ENCODE data around the gene NT5C1A.

The NT5C1A gene

GRCh38 chr1:39659110-39659509 is 12.8 kb downstream of the NT5C1A start:
- no peak for DNase-seq (ENCODE audit: low read depth)

DNA sequence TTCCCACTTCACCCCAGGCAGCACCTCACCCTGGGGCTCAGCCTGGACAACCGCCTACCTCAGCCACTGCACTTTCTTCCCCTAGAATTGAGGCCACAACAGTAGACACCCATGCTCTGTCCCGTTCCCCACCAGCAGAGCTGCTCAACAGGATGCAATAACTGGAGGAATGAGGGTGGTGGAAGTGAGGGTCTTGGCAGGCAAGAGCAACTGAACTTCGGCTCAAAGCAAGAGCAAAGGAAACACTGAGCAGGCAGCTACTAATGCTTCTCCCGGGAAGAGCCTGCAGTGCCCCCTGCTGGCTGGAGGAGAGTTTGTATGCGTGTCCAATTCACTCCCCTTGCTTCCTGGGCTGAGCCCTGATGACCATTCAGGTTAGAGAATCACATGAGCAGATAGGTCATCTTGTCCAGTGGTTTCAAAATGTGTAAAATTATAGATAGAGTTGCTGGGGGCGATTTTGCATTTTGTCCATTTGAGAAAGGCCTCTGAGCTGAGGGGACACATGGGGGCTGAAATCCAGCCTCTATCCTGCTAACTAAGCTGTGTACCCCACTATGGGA is 13.9 kb downstream of the NT5C1A start:
- DNase-seq (ENCODE audit: low read depth), result peak; percentile 40

- DNase-seq (ENCODE audit: low read depth), result peak; percentile 31
These were observed 14.5 kb downstream of the NT5C1A start for GRCh38 chr1:39657402-39657801.

DNA sequence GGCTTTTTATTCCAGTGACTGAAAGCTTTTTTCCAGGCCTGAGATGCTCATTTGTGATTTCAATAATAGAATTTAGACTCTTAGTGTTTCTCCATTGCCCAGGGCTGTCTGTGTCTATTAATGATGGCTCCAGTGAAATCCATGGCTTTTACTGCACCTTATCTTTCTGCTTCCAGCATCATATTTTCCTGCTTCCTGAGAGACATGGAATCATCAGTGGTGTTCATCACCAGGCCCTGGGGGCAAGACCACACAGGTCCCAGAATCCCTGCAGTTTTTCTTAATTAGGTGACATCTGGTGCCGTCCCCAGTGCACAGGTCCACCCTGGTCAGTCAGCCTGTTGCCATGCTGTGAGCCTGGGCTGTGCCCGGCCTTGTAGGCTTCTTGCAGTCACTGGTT is 15.5 kb downstream of the NT5C1A start:
- no peak for DNase-seq (ENCODE audit: low read depth)

- no peak for DNase-seq (ENCODE audit: low read depth)
These were observed 16.2 kb downstream of the NT5C1A start for GRCh38 chr1:39655578-39656268.

DNA sequence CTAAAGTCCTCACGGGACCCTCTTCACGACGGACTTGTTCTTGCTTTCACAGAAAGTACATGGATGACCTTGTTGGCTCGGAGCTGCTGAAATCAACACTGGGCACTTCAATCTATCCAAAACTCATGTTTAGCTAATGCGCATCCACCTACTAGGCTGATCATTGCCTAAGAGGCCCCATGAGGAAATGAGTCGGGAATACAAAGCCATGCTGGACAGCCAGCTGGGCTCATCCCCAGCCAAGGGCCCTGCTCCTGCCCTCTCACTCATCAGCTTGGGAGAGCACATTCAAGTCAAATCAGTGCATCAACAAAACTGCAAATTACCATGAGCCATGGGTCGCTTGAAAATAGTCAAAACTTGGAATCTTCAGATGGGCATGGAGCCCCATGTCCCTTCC is 17.6 kb downstream of the NT5C1A start:
- peak; percentile 41 for DNase-seq (ENCODE audit: low read depth)

DNA sequence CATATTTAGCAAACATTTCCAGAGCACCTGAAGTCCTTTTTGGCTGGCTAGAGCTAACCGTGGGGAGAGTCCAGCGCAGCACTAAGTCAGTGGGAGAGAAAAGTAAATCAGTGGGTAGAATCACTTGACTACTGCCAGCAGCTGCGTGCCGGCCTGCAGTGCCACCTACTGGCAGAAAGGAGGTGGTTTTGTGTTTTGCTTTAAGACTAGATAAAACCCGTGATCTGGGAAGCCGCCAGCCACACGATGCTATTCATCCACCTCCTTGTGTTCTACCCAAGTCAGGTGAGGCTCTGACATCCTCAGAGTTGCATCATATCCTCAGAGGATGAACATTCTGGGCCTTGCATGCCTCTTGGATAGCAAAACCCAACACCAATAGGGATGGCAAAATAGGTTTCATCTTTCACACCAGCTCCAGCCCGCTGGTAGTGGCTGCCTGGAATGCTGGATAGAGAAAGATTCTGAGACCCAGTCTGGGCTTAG is 18.3 kb downstream of the NT5C1A start:
- peak; percentile 73 for DNase-seq (ENCODE audit: low read depth)

DNA sequence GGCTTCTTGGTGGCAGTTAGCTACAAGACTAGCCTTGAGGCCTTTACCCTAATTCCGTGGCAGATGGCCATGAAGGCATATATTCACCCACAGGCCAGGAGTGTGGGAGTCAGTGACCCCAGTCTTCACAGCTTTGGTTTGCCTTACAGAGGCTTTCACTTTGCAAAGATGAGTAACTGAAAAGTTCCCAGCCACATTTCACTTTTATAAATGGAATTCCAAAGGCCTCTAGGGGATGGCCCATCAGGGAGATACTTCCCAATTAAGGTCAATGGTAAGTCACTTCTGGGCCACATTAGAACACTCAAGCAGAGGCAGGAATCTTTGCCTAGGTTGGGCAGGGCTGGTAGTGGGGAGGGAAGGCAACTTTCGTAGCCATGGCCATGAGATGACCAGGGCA is 19.4 kb downstream of the NT5C1A start:
- no peak for DNase-seq (ENCODE audit: low read depth)

GRCh38 chr1:39652105-39652504 is 19.8 kb downstream of the NT5C1A start:
- DNase-seq (ENCODE audit: low read depth), result peak; percentile 38

DNA sequence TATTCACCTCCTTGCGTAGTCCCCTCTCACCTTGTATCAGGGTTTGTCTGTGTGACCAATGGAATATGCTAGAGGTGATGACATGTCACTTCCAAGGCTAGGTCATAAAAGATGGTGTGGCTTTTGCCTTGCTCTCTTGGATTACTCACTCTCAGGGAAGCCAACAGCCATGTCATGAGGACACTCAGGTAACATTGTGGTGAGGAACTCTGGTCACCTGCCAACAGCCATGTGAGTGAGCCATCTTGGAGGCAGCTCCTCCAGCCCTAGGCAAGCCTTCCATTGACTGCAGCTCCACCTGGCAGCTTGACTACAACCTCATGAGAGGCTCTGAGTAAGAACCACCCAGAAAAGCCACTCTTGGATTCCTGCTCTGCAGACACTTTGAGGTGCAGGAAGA is 21.5 kb downstream of the NT5C1A start:
- DNase-seq (ENCODE audit: low read depth), result no peak

- no peak for DNase-seq (ENCODE audit: low read depth)
These were observed 22.2 kb downstream of the NT5C1A start for GRCh38 chr1:39649636-39650185.

DNA sequence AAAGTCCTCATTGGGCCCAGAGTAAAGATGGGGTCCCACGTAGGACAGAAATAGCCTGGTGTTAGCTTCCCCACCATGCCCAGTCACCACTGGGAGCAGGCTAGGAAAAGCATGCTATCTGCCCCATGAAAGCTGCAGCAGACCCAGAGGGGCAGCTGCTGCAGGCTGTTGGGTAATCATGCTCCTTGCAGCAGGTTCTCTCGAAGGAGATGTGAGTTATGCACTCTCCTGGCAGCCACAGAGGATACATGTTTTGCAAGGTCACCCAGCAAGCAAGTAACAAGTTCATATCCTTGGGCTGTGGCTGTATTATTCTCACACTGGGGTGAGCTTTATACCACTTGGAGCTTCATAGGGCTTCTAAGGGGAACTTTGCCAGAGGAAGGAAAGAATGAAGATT is 23.4 kb downstream of the NT5C1A start:
- DNase-seq (ENCODE audit: low read depth), result no peak

GRCh38 chr1:39647247-39647646 is 24.7 kb downstream of the NT5C1A start:
- no peak for DNase-seq (ENCODE audit: low read depth)

GRCh38 chr1:39646232-39647081 is 25.4 kb downstream of the NT5C1A start:
- DNase-seq (ENCODE audit: low read depth), result peak; percentile 74

DNA sequence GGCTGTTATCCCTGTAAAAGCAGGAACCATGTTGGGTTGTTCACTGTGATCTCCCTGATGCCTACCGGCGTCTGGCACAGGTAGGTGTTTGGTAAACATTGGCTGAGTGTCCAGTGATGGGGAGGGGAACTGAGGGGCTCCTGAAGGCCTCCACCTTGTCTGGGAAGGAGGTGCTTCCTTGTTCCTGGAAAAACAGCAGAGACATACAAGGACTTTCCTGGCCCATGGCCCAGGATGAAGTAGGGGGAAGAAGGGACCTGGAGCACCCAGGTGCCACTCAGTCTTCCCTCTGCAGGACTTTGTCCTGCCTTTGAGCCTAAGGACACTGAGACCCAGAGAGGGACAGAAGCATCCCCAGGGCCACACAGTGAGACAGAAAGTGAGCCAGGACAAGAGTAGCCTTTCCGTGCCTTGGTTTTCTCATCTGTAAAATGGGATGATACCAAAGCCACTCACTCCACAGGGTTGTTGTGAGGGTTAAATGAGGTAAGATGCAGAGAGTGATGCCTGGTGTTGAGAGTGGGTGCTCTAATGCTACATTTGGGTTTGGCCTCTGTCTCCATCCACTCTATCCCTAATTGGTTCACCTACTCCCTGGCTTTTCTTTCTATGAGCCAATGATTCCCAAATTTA is 26.4 kb downstream of the NT5C1A start:
- DNase-seq (ENCODE audit: low read depth), result no peak

GRCh38 chr1:39643705-39644104 is 28.2 kb downstream of the NT5C1A start:
- no peak for DNase-seq (ENCODE audit: low read depth)

DNA sequence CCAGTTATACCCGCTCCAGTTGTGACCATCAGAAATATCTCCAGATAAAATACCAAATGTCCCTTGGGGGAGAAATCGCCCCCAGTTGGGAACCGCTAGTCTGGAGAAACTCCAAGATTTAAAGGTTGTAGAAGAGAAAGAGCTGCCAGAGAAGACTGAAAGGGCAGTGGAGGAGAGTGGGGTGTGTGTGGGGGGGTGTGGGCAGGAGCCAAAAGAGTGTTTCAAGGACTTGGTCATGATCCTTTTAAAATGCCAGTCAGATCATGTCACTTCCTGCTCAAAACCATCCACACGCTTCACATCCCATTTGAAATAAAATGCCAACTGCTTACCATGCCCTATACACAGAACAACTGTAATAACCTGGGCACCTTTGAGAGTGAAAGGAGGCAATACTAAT is 29.1 kb downstream of the NT5C1A start:
- DNase-seq (ENCODE audit: low read depth), result peak; percentile 68

DNA sequence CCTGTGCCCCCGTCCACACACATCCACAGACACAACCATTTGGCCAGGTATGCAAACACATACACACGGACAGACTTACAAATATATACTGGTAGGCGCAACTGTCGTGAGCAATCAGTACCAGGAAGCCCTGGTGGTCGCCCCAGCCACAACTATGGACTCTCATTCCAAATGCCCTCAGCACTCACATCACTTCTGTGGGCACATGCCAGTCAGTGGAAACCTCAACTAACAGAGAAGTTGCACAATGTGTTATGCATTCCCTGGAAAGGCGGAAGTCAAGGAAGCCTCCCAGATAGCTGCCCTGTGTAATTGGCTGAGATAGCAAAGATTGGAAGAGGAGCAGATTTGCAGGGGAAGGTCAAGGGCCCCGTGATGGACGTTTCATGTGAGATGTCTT is 31.0 kb downstream of the NT5C1A start:
- DNase-seq (ENCODE audit: low read depth), result no peak

DNA sequence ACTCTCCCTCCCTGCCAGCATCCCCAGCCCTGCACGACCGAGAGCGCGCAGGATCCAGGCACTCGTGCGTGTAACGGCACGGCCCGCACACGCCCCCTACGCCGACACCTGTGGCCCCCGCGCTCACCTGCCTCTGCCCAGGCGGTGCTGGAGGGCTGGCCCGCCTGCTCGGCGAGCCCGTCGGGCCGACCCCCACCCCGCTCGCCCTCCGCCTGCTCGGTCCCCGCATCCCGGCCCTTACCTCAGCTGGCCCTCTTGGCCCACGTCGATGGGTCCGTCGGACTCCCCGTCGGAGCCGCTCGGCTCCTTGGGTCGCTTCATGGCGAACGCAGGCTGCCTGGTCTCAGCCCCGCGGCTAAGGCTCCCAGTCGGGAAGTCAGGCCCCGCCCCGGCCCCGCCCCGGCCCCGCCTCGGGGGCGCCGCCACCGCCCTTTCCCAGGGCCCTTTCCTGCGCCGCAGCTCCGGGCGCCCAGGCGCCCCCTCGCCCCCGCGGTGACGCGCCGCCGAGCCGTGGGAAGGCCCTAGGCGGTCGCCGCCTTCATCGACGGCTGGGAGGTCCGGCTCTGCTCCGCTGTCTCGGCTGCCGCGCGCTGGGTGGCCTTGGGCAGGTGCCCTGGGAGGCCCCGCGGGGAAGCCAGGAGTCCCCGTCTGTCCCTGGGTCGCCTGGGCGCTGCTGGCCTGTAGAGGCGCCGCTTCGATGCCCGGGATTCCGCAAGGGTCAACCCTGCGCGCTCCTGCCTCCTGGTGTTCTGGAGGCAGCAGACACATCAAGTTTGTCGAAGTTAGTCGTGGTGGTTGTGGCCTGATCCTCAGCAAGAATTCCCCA is 32.4 kb downstream of the NT5C1A start, which contains the start of gene HEYL:
TSS of gene HEYL (minus strand) at position 339 of the 826 bp plus-strand sequence. CDS start at position 321, 18 bp downstream.
- peak; percentile 36 for DNase-seq (ENCODE audit: low read depth)

GRCh38 chr1:39638965-39639304 is 33.0 kb downstream of the NT5C1A start:
- DNase-seq (ENCODE audit: low read depth), result no peak

DNA sequence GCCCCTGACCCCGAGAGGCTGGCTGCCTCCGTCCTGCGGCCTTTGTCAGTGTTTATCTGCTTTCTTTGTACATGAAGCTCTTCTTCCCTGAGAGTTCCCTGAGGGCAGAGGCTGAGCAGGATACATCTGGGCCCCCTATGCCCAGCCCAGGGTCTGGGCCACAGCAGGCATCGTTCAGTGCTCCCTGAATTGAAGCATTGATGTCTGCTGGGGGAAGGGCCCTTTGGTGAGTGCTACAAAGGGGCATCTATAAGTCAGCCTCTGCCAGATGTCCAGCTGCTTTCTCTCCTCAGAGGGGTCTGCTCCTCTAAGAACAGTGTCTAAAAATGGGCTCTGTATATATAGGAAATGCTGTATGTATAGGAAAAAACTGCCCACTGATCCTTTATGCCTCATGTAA is 34.5 kb downstream of the NT5C1A start:
- DNase-seq (ENCODE audit: low read depth), result no peak

All from fibroblast of gingiva (primary cell).